Activated gamma-delta T cell treated with anti-CD3 and anti-CD28 coated beads, Interleukin-2, amount 50 U/mL, for 16 hours (primary cell): ENCODE data around the gene LOXL3.
"Not testable (repeated sequence)": the region's sequence is repeated elsewhere in the genome, so short reads cannot be mapped to it uniquely, and the experiment has no call there.

Experiments
- DNase-seq: peaks from one replicate; pipeline ENCODE4 v3.0.0-alpha.2; 2020; ENCODE audit warnings: low read depth

The LOXL3 gene

GRCh38 chr2:74489906-74490305, 63.8 kb downstream of the LOXL3 start:
- DNase-seq = no peak

DNA sequence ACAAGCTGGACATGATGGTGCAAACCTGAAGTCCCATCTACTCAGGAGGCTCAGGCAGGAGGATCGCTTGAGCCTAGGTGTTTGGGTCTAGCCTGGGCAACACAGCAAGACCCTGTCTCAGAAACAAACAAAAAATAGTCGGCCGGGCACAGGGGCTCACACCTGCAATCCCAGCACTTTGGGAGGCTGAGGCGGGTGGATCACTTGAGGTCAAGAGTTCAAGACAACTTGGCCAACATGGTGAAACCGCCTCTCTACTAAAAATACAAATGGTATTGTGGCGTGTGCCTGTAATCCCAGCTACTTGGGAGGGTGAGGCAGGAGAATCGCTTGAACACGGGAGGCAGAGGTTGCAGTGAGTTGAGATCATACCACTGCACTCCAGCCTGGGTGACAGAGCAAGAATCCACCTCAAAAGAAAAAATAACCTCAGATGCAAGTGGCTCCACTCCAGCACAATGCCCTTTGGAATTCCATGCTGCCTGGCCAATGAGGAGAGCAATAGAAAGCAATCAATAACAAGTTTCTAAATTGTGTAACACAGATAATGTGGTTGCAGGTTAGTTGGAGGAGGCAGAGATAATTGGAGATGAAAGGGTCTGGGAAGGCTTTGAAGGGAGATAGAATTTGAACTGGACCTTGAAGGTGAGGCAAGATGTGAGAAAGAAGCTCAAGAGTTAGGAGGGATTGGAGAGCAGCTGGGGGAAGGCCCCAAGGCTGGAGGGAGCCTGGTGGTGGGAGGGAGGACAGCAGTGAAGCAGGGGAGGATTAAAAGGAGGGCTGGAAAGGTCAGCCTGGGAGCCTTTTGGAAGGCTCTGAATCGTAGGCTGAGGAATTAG, 64.9 kb downstream of the LOXL3 start:
- DNase-seq = no peak

DNA sequence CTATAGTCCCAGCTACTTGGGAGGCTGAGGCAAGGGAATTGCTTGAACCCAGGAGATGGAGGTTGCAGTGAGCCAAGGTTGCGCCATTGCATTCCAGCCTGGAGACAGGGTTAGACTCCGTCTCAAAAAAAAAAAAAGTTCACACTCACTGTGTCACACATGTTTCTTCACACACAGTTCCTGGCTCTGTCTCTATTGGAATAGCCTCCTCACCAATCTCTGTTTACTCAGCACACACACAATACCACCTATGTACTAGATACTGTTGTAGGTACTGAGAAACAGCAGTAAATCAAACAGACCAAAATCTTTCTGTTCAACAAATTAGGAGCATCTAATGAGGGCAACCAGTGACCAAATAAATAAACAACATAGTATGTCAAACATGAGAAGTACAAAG, 67.6 kb downstream of the LOXL3 start:
- no peak for DNase-seq

- DNase-seq = not testable (repeated sequence)
These were observed 70.0 kb downstream of the LOXL3 start for GRCh38 chr2:74483675-74484164.

DNA sequence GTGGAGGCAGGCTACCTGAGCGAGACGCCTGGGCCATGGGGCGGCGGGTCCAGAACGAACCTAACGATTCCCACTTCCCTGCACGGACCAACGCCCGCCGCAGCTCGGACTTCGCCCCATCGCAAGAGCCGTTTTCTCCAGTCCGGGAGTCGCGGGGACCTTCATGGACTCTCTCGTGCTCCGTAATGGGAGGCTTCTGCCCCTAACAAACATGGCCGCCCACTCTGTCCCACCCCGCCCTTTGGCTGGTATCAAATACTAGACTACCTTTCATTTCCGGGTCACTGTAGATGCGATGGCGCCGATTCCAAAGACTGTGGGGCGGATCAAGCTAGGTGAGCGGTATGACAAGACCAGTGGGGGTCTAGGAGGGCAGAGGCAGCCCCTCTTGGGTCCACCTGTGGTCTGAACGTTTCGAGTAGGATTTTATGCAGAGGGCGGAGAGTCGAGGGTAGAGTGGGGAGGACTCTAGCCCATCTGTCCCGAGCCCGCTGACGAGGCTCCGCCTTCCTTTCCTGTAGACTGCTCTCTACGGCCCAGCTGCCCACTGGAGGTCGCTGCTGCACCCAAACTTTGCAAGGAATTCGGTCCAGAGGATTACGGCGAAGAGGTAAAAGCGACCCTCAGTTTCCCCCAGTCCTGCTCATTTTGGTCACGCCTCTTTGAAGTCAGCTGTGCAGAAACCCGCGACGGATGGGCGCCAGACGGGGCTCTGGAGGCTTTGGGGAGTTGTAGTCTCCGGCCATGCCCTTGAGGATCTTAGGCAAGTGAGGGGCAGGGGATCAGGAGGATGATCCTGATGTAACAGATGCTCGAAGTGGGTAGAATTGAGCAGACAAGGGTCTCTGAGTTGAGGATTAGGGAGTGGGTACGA, 70.7 kb downstream of the LOXL3 start, which contains the start of the genes CCDC142 and TTC31:
Gene CCDC142 (minus strand): TSS at position 198 of the 874 bp plus-strand sequence. CDS start 161 bp downstream, at position 37.
Gene TTC31 (plus strand): TSS at position 281 of the 874 bp plus-strand sequence. CDS start 15 bp downstream, at position 296.
- peak; percentile 90 for DNase-seq
